Vagina (tissue), 2 donors: ENCODE measurements around the gene ZER1. TPM values are rescaled to one million over a fixed set of nuclear protein-coding genes. Genes with fewer than 3 reads are reported as not detected.

Experiments
- DNase-seq, 2 donors: peaks; one replicate each; pipeline ENCODE4 v3.0.0-alpha.2; 2017; ENCODE audit errors: extremely low spot score in 2 of 2
- H3K27ac ChIP-seq: fragments of 200-600 bp; sonication (generic); one replicate; pipeline ENCODE4 v1.5.1; 2019
- H3K27me3 ChIP-seq: fragments of 200-600 bp; sonication (generic); one replicate; pipeline ENCODE4 v1.5.1; 2019
- H3K36me3 ChIP-seq, 2 donors: fragments of 200-600 bp; sonication (generic); one replicate each; pipeline ENCODE4 v1.5.1; 2017 to 2019
- H3K4me1 ChIP-seq: fragments of 200-600 bp; sonication (generic); one replicate; pipeline ENCODE4 v1.5.1; 2019
- H3K4me3 ChIP-seq, 2 donors: fragments of 200-600 bp; sonication (generic); 1 replicate in 1 of 2; 2 replicates in 1 of 2; pipeline ENCODE4 v1.5.1; 2016 to 2019
- H3K9me3 ChIP-seq: fragments of 200-600 bp; sonication (generic); one replicate; pipeline ENCODE4 v1.5.1; 2019
- POLR2A ChIP-seq, 2 donors: fragments of 450-650 bp; IDR thresholded peaks; one replicate each; pipeline ENCODE4 v1.6.1; 2017; ENCODE audit warnings: antibody characterized with exemption in 2 of 2, mild to moderate bottlenecking in 2 of 2, moderate library complexity in 2 of 2
- POLR2AphosphoS5 ChIP-seq, 2 donors: sonication (generic); formaldehyde crosslinking; IDR thresholded peaks; one replicate each; pipeline ENCODE4 v1.9.0; 2017; ENCODE audit warnings: antibody characterized with exemption in 2 of 2, mild to moderate bottlenecking in 2 of 2, low read depth in 1 of 2; ENCODE audit not compliant: insufficient read depth in 1 of 2
- intact Hi-C: fragments of 100-400 bp; cut with DNase I; formaldehyde crosslinking; loops from one replicate; pipeline ENCODE4 v1.15.1; 2023
- total RNA-seq: library from RNA; depleted of rRNA; stranded (reverse); fragments of >200 nt; gene quantifications from one replicate; pipeline ENCODE4 v1.2.3, GENCODE V29; 2016
- TF ChIP-seq, protein P1 (sequence below), 3 experiments: fragments of 450-650 bp in 2 of 3; fragments of 200-600 bp in 1 of 3; sonication (generic) in 1 of 3; IDR thresholded peaks; one replicate each; pipeline ENCODE4 v1.5.1; 2017 to 2019; ENCODE audit warnings: antibody characterized with exemption in 3 of 3, mild to moderate bottlenecking in 2 of 3, moderate library complexity in 2 of 3

Gene ZER1
- total RNA-seq, 1 donor from 2014 or later: 54.8 TPM

DNA sequence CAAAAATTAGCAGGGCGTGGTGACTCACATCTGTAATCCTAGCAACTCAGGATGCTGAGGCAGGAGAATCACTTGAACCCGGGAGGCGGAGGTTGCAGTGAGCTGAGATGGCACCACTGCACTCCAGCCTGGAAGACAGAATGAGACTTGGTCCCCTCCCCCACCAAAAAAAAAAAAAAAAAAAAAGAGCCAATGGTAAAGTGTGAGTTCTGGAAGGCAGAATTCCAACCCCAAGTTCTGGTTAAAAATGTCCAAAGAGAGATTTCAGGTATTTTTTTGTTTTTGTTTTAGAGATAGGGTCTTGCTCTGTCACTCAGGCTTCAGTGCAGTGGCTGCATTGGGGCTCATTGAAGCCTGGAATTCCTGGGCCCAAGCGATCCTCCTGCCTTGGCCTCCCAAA, 84.3 kb downstream of the ZER1 start:
- no peak for DNase-seq
- no peak overlapping the region for H3K27ac ChIP-seq
- intact Hi-C loops: loop anchor here (10.0 kb wide), 1 partner anchor 133 kb away; the partner anchor contains the start of gene SPTAN1
- TF ChIP-seq, protein P1, sequence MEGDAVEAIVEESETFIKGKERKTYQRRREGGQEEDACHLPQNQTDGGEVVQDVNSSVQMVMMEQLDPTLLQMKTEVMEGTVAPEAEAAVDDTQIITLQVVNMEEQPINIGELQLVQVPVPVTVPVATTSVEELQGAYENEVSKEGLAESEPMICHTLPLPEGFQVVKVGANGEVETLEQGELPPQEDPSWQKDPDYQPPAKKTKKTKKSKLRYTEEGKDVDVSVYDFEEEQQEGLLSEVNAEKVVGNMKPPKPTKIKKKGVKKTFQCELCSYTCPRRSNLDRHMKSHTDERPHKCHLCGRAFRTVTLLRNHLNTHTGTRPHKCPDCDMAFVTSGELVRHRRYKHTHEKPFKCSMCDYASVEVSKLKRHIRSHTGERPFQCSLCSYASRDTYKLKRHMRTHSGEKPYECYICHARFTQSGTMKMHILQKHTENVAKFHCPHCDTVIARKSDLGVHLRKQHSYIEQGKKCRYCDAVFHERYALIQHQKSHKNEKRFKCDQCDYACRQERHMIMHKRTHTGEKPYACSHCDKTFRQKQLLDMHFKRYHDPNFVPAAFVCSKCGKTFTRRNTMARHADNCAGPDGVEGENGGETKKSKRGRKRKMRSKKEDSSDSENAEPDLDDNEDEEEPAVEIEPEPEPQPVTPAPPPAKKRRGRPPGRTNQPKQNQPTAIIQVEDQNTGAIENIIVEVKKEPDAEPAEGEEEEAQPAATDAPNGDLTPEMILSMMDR (IDR thresholded peaks at IDR 0.05): no peak
- H3K36me3 ChIP-seq: peaks cover 0 to 12% of the 10 kb centered on the region in 2 donors
- H3K4me1 ChIP-seq: peaks cover 54% of the 10 kb centered on the region
- no peaks in the 10 kb centered on the region for H3K9me3 ChIP-seq
- no peak overlapping the region for H3K4me3 ChIP-seq
- no peaks in the 10 kb centered on the region for H3K27me3 ChIP-seq

GRCh38 chr9:128685636-128686489, 85.9 kb downstream of the ZER1 start:
- Histone ChIP-seq H3K4me3 (no peak overlapping the region), H3K9me3 (no peaks in the 10 kb centered on the region), H3K36me3 (no peaks in the 10 kb centered on the region), H3K27ac (no peak overlapping the region), H3K27me3 (no peaks in the 10 kb centered on the region), H3K4me1 (peaks cover 46% of the 10 kb centered on the region)
- TF ChIP-seq POLR2A (IDR thresholded peaks at IDR 0.05) (no peak), POLR2AphosphoS5 (IDR thresholded peaks at IDR 0.05; ENCODE audit: insufficient read depth in 1 of 2, low read depth in 1 of 2) (no peak)
- TF ChIP-seq, protein P1 (IDR thresholded peaks at IDR 0.05): no peak
- DNase-seq: no peak
- intact Hi-C loops: loop anchor here (10.0 kb wide), 1 partner anchor 131 kb away; the partner anchor contains the start of gene SPTAN1

- H3K4me1 ChIP-seq: peaks cover 39% of the 10 kb centered on the region
- H3K36me3 ChIP-seq: no peaks in the 10 kb centered on the region
- peak overlapping the region; percentile 46 to 58 for H3K4me3 ChIP-seq
- DNase-seq: no peak
- H3K27me3 ChIP-seq: no peaks in the 10 kb centered on the region
- peak in 1 of 2 donors; percentile 66 for TF ChIP-seq POLR2A (IDR thresholded peaks at IDR 0.05)
- TF ChIP-seq, protein P1 (IDR thresholded peaks at IDR 0.05): no peak
- TF ChIP-seq POLR2AphosphoS5 (IDR thresholded peaks at IDR 0.05; ENCODE audit: insufficient read depth in 1 of 2, low read depth in 1 of 2): peak; percentile 3 to 77
- H3K27ac ChIP-seq: peak overlapping the region; percentile 63
- no peaks in the 10 kb centered on the region for H3K9me3 ChIP-seq
- intact Hi-C loops: loop anchor here (10.0 kb wide), 1 partner anchor 130 kb away; the partner anchor contains the start of gene SPTAN1
Observed at GRCh38 chr9:128684325-128685199, 87.2 kb downstream of the ZER1 start.

- Histone ChIP-seq H3K27ac (peak overlapping the region; percentile 63), H3K27me3 (no peaks in the 10 kb centered on the region), H3K9me3 (no peaks in the 10 kb centered on the region), H3K4me3 (peak overlapping the region; percentile 46 to 58), H3K36me3 (no peaks in the 10 kb centered on the region), H3K4me1 (peaks cover 39% of the 10 kb centered on the region)
- TF ChIP-seq POLR2AphosphoS5 (IDR thresholded peaks at IDR 0.05; ENCODE audit: insufficient read depth in 1 of 2, low read depth in 1 of 2): no peak
- TF ChIP-seq POLR2A (IDR thresholded peaks at IDR 0.05): no peak
- TF ChIP-seq, protein P1 (IDR thresholded peaks at IDR 0.05): no peak
- no peak for DNase-seq
- intact Hi-C loops: loop anchor here (10.0 kb wide), 1 partner anchor 129 kb away; the partner anchor contains the start of gene SPTAN1
Observed at GRCh38 chr9:128684065-128684324, 87.7 kb downstream of the ZER1 start.
